Right kidney (tissue), 1 donor: ENCODE measurements around the gene TNPO1.
A peak's percentile ranks its signal among the peaks of the same experiment; 100 is the strongest.
"Not testable (repeated sequence)": the region's sequence is repeated elsewhere in the genome, so short reads cannot be mapped to it uniquely, and the experiment has no call there.

ENCODE experiments used
- DNase-seq: peaks from one replicate; pipeline ENCODE4 v3.0.0-alpha.2; 2016

Gene TNPO1

DNA sequence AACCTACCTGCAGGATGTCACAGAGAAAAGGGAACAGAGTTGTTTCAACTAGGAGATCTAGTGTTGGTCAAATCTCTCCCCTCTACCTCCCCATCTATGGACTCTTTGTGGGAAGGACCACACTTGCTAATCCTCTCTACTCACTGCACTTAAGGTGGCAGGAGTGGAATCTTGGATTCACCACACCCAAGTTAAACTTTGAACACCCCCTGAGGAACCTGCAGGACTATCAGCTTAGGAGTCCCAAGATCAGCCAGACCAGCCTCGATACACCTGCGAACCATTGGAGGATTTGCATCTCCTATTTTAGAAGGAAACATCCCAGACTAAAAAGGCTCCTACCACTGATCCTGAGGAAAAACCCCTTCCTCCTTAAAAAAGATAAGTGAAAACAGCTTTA is 116.2 kb downstream of the TNPO1 start:
- not testable (repeated sequence) for DNase-seq

DNA sequence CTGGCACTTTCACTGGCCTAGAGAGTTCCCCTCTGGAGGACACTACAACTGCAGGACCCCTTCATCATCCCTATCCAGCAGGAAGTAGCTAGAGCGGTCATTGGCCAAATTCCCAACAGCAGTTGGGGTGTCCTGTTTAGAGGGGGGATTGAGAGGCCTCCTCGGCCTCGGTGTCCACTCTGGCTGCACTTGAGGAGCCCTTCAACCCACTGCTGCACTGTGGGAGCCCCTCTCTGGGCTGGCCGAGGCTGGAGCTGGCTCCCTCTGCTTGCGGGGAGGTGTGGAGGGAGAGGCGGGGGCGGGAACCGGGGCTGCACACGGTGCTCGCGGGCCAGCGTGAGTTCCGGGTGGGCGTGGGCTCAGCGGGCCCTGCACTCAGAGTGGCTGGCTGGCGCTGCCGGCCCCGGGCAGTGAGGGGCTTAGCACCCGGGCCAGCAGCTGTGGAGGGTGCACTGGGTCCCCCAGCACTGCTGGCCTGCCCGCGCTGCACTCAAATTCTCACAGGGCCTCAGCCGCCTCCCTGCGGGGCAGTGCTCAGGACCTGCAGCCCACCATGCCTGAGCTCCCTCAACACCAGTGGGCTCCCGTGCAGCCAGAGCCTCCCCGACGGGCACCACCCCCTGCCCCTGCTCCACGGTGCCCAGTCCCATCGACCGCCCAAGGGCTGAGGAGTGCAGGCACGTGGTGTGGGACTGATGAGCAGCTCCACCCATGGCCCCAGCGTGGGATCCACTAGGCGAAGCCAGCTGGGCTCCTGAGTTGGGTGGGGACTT is 118.7 kb downstream of the TNPO1 start:
- not testable (repeated sequence) for DNase-seq

DNA sequence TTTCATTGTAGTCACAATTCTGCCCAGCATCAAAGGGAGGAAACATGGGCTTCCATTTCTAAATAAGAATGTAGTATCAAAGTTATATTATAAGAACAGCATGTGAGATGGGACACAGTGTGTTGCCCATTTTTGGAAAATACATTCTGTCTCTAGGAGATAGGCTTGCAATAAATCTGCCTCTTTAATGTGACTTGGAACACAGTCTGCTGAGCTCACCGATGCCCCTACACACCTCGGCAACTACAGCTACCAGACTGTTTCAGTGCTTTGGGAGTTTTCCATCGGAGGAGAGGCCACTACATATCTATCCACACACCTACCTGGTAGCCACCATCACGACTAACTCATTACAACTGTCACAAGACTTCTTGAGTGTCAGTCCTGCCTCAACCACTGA is 120.4 kb downstream of the TNPO1 start:
- no peak for DNase-seq

DNA sequence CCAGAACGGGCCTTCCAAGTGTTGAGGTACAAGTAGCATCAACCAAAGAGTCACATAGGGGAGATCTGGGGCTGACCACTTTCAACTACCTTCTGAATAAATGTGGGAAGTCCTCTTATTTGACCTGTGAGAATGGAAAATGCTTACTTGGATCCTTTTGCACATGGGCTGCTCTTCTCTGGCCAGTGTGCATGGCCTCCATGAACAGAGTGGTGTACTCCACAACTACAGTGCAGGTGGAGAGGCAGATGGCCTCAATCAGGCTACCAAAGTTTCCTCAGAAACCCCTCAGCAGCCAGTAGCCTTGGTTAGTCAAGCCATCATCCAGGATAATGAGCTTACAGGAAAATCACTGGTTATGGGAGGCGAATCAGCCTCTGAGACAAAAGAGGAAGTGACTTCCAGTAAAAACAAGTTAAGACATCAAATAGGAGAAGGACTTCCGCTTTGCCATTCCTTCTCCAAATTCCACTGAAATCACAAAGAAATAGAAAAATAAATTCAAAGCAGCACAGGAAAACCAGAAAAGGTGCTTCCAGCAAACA is 121.1 kb downstream of the TNPO1 start:
- no peak for DNase-seq

DNA sequence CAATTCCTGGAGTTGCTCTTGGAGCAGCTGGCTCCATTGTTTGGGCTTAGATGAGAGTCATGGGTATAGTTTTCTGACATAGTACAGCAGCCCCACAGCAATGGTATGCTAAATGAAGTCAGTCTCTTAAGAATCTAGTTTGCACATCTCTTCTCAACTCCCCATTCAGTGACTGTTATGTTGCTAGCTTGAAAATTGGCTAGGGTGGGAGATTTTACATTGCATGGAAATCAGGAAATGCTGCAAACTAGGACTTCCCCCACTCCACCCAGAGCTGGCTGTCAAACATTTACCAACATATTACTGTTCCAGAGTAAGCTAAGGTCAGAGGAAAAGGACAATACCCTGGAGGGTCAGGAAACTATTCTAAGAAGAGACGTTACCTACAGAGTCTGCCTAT is 121.7 kb downstream of the TNPO1 start:
- no peak for DNase-seq

DNA sequence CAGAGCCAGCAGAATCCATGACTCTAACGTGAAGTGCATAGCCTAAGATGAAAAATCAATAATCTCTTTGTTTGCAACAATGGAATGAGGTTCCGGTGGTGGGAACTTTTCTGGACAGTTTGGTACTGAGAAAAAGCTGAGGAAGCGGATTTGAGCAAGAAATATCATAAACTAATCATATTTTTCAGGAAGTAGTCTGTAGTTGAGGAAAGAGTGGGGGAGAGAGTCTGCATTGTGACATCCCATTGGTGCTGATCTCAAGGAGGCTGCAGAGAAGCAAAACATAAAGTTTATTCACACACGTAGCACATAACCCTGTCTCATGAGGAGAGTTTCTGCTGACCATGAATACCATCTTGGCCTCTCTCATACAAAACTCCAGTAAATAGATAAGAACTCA is 123.6 kb downstream of the TNPO1 start:
- no peak for DNase-seq

DNA sequence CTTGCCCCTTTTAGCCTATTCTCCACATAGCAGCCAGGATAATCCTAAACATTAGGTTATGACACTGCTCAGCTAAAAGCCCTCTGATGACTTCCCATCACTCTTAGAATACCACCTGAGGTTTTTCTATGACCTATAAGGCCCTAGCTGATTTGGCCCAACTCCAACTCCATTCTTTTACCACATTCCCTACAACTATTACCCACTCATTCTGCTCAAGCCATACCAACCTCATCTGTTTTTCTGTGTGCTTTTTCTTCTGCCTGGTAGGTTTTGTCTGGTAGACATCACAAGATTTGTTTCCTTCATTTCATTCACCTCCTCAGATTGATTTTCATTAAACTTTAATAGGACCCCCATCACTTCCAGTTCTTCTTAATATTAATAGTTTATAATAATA is 126.8 kb downstream of the TNPO1 start:
- DNase-seq, result no peak

DNA sequence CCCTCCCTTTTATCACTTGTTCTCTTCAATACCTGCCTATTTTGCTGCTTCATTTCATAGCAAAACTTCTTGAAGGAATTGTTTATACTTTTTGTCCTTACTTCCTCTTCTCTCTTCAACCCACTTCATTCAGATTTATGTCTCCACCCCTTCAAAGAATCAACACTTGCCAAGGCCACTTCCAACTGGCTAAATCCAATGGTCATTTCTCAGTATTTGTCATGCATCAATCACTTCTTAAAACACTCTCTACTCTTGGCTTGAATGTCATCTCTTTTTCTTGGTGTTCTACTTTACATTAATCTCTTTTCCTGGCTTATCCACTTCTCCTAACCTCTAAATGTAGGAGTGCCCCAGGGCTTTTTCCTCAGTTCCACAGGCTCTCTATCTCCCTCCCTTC is 131.0 kb downstream of the TNPO1 start:
- no peak for DNase-seq

DNA sequence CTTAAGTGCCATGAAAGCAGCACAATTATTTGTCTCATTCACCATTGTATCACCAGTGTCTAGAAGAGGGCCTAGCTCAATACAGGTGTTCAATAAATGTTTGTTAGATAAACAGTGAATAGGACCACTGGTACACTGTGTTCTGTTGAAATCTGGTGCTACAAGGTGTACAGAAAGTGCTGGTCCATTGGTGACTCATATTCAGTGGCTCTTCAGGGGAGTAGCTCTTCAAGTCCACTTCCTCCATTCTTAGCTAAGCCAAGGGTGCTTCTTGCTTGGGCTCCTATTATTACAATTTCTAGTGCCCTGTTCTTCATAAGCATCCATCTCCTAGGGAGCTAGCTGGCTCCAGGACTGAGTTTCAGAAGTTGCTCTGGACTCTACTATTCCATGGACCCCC is 133.0 kb downstream of the TNPO1 start:
- no peak for DNase-seq

DNA sequence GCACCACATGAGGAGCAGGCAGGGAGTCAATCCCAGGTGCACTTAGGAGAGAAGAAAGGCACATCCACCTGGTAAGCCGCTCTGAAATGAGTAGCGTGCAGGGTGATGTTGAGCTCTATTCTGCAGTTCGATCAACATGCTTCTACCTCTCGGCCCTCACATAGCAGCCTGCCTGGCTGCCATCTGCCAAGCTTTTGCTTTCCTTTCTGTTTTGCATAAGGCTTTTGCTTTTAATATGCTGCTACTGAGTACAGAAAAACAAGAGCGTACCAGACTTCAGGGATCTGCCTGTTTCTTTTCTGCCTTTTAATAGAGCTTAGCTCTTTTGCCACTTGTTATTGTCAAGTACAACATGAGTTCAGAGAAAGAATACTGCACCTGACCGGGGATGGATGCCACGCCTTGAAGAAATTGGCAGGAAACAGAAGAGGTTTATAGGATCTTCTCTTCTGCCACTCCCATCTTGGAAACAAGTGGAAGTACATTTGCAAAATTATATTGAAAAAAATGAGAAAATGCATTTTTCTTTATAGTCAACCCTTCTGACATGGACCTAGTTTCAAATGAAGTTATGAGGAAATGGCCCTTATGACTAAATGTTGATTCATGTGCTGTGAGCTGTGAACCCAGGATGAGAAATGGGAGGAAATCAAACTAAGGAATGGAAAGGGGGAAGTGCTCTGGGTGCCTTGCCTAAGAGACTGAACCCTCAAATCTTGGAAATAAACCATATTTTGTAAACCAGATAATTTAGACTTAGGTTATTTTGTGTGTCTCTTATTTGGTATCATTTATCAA is 135.4 kb downstream of the TNPO1 start:
- DNase-seq, result no peak

DNA sequence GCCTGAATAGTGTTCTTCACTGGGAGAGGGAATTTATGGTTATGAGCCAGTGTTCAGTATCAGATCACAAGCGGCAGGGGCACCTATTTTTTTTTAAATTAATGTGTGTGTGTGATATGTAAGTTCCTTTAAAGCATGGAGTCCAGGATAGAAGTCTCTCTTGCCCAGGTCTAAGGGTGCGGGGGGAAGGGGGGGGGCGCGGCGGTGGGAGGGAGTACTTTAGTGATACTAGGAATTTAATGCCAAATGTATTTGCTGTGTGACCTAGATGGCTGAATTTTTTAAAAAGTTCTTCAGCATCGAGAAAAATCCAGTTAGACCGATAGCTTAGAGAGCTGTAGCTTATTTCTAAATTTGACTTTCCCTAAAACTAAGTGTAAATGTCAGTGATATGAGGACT is 137.9 kb downstream of the TNPO1 start:
- DNase-seq, result no peak

DNA sequence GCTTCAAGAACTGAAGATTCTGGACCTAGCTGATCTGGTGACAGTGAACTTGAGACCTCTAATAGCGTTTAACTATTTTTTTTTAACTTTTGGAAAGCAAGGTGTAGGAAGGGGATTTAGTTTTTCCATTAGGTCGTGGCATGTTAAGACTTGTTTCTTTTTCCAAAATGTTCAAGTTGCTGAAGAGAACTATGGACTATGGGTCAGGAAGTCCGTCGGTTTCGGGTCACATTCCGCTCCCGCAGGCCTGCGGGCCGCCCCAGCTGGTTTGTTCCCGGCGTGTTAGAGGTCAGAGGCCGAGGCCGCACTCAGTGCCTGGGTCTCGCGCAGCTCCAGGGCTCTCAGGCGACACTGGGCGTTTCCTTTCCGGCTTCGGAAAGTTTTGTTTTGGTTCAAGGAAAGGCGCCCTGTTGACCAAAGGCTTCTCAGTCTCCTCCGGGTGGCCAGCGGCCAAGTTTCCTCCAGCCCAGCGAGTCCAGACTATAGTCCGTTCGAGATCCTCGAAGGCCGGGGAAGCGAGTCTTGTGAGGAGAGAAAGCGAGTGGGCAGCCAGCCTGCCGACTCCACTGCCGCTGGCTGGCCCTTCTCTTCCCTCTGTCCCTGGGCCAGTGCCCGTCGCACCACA is 138.8 kb downstream of the TNPO1 start:
- DNase-seq, result peak; percentile 98

DNA sequence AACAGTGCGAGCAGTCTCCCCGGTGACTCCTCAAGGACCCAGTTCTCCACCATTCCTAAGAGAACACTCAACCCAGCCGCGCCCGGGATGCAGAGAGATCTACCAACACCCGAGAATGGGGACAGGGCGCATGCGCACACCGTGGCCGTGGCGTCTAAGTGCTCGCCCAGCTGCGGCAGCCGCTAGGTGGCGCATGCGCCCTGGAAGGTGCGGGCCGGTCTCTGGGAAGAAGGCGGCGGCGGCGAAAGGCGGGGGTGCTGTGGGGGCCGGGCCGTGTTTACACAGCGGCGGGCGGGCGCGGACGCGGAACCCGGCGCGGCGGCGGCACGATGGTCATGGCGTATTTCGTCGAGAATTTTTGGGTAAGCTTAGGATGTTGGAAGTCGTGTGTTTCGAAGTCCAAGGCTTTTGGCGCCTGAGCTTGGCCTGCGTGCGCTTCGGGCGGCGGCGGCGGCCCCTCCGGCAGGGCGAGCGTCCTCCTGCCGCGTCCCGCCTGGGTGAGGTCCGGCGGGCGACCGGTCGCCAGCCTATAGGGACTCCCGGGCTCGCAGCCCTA is 139.4 kb downstream of the TNPO1 start, which contains the start of gene FCHO2:
Gene FCHO2, plus strand, starts transcription at position 274 of the 556 bp plus-strand sequence. Its CDS starts 56 bp downstream, at position 330.
- peak; percentile 99 for DNase-seq

DNA sequence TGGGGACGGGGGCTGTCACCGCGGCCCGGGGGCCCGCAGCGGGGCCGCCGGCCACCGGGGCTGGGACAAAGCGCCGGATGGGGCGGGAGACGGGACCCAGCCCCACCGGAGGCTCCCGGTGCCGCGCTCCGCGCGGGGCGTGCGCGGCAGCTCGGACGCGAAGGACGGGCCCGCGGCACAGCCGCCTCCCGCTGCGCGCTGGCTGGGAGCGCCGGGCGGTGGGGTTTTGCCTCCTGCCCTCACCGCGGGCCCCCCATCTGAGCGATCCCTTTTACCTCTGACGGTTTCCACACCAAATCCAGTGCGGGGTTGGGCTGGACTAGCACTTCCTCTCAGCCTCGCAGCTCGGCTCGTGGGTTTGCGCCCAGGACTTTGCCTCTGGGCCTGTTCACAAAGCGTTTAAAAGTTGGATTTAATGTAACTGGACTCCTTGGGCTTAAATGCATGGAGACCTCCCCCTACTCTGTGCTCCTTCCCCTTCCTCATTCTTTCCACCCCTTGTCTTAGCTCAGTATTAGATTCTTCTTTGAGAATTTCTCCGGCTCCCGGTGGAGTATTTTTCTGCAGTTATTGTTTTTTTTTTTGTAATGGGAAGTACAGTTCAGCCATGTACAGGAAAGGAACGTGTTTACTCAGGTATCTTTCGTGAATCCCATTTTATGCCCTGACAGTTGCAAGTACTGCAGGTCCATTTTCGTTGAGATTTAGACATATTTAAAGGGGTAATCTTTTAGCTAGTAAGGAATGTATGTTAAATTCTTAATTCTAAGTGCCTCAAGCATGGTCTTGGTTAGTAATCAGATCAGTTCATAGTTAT is 140.1 kb downstream of the TNPO1 start:
- peak; percentile 94 for DNase-seq

DNA sequence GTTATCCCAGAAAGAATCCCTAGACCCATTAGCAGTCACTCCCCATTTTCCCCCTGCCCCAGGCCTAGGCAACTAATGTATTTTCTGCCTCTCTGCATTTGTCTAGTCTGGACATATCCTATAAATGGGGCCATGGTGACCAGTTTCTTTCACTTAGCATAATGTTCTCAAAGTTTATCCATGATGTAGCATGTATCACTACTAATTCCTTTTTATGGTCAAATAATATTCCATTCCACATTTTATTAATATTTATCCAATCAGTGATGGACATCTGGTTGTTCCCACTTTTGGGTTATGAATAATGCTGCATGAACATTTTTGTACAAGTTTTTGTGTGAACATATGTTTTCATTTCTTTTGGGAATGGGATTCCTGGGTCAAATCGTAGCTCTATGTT is 140.9 kb downstream of the TNPO1 start:
- DNase-seq, result no peak

DNA sequence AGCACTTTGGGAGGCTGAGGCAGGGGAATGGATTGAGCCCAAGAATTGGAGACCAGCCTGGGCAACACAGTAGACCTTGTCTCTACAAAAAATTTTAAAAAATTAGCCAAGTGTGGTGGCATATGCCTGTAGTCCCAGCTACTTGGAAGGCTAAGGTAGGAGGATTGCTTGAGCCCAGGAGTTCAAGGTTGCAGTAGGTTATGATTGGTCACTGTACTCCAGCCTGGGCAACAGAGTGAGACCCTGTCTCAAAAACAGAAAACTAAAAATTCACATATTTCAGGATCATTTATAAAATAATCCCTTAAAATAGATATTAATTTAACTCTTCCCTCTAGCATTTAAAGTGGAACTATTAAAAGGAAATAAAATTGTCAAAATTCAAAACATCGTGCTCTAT is 142.8 kb downstream of the TNPO1 start:
- no peak for DNase-seq
